H1 (cell line): ENCODE measurements around the gene FCHO1. TPM values are rescaled to one million over a fixed set of nuclear protein-coding genes. Genes with fewer than 3 reads are reported as not detected.

Source experiments
- CTCF ChIA-PET: fragments of 300-600 bp; sonication (Branson Sonifier 250); formaldehyde crosslinking; loops from one replicate; lab custom pipeline; 2021; ENCODE audit not compliant: partially characterized antibody; lab: Charles Lee
- POLR2A ChIA-PET: fragments of 300-600 bp; sonication (Branson Sonifier 250); formaldehyde crosslinking; loops from one replicate; lab custom pipeline; 2021; ENCODE audit warnings: inconsistent platforms; ENCODE audit not compliant: partially characterized antibody; lab: Charles Lee
- DNase-seq, 2 experiments: peaks; one replicate each; pipeline versions ENCODE4 v3.0.0 to v3.0.0-alpha.2; 2010 to 2022; ENCODE audit warnings: low spot score in 2 of 2, low read depth in 1 of 2, mixed read lengths in 1 of 2
- FAIRE-seq: peaks from 2 replicates; lab custom pipeline; 2011; peaks lifted over from hg19 to GRCh38; lab: Jason Lieb, UNC
- H2AFZ ChIP-seq: 2 replicates; pipeline ENCODE4 v1.8.1; 2012; ENCODE audit warnings: low read length, inconsistent platforms
- H2AK5ac ChIP-seq: 2 replicates; pipeline ENCODE4 v1.6.1; 2013; ENCODE audit warnings: low read depth, low read length
- H2BK120ac ChIP-seq: replicated peaks from 2 replicates; pipeline ENCODE3; 2013; ENCODE audit warnings: low read depth, low read length, inconsistent platforms
- H2BK12ac ChIP-seq: 2 replicates; pipeline ENCODE4 v1.6.1; 2013; ENCODE audit warnings: low read depth, low read length
- H2BK15ac ChIP-seq: 2 replicates; pipeline ENCODE4 v1.6.1; 2013; ENCODE audit warnings: low read length
- H2BK20ac ChIP-seq: 2 replicates; pipeline ENCODE4 v1.6.1; 2013; ENCODE audit warnings: low read length
- H2BK5ac ChIP-seq: 2 replicates; pipeline ENCODE4 v1.6.1; 2013; ENCODE audit warnings: low read depth, low read length
- H3K14ac ChIP-seq: 2 replicates; pipeline ENCODE4 v1.6.1; 2013; ENCODE audit warnings: inconsistent platforms; ENCODE audit not compliant: insufficient read length
- H3K18ac ChIP-seq: 2 replicates; pipeline ENCODE4 v1.6.1; 2013; ENCODE audit warnings: low read length; ENCODE audit errors: extremely low read depth
- H3K23ac ChIP-seq: 2 replicates; pipeline ENCODE4 v1.6.1; 2013; ENCODE audit warnings: inconsistent platforms; ENCODE audit not compliant: insufficient read length
- H3K23me2 ChIP-seq: 2 replicates; pipeline ENCODE4 v1.6.1; 2013; ENCODE audit warnings: low read depth, low read length
- H3K27ac ChIP-seq: 2 replicates; pipeline ENCODE4 v1.6.1; 2011; ENCODE audit warnings: low read depth, low read length, inconsistent platforms
- H3K27me3 ChIP-seq, 4 experiments: replicated peaks in 1 of 4; 1 replicate in 1 of 4; 2 replicates in 3 of 4; pipeline versions ENCODE4 v1.6.1 to v1.8.1; 2011 to 2013; ENCODE audit warnings: low read length in 3 of 4, mild to moderate bottlenecking in 3 of 4, inconsistent platforms in 2 of 4, mixed read lengths in 2 of 4, moderate library complexity in 1 of 4; ENCODE audit not compliant: control insufficient read depth in 3 of 4, insufficient read depth in 3 of 4; ENCODE audit errors: extremely low read depth in 1 of 4
- H3K36me3 ChIP-seq, 4 experiments: 2 replicates each; pipeline versions ENCODE4 v1.6.1 to v1.8.1; 2011 to 2013; ENCODE audit warnings: mild to moderate bottlenecking in 4 of 4, low read length in 3 of 4, moderate library complexity in 2 of 4, control low read depth in 1 of 4, inconsistent platforms in 1 of 4; ENCODE audit not compliant: insufficient read depth in 4 of 4, control insufficient read depth in 2 of 4
- H3K4ac ChIP-seq: replicated peaks from 2 replicates; pipeline ENCODE3; 2013; ENCODE audit warnings: low read length, low read depth, mixed read lengths, inconsistent platforms; ENCODE audit not compliant: insufficient read length
- H3K4me1 ChIP-seq, 4 experiments: replicated peaks in 1 of 4; 1 replicate in 1 of 4; 2 replicates in 3 of 4; pipeline versions ENCODE4 v1.6.1 to v1.8.1; 2011 to 2013; ENCODE audit warnings: low read length in 3 of 4, inconsistent platforms in 2 of 4, mixed read lengths in 1 of 4; ENCODE audit not compliant: insufficient read depth in 4 of 4, control insufficient read depth in 3 of 4
- H3K4me2 ChIP-seq, 2 experiments: 2 replicates each; pipeline versions ENCODE4 v1.6.1 to v1.8.1; 2011 to 2013; ENCODE audit warnings: low read depth in 2 of 2, low read length in 2 of 2, control low read depth in 1 of 2, inconsistent platforms in 1 of 2, mild to moderate bottlenecking in 1 of 2; ENCODE audit not compliant: insufficient read depth in 1 of 2
- H3K4me3 ChIP-seq, 4 experiments: fragments of 200-600, 300-600 bp in 1 of 4; sonication (generic), shearing (Covaris generic), sonication (Bioruptor Twin) in 1 of 4; 2 replicates each; pipeline versions ENCODE4 v1.5.1 to v1.8.1; 2011 to 2016; ENCODE audit warnings: low read length in 4 of 4, low read depth in 3 of 4, control low read depth in 2 of 4, inconsistent platforms in 2 of 4, mild to moderate bottlenecking in 2 of 4, mixed read lengths in 1 of 4, moderate library complexity in 1 of 4; ENCODE audit not compliant: insufficient read depth in 2 of 4; ENCODE audit errors: extremely low read depth in 1 of 4
- H3K56ac ChIP-seq: replicated peaks from 2 replicates; pipeline ENCODE3; 2013; ENCODE audit warnings: low read depth, mild to moderate bottlenecking, mixed read lengths, low read length, inconsistent platforms; ENCODE audit not compliant: insufficient read length
- H3K79me1 ChIP-seq: 2 replicates; pipeline ENCODE4 v1.6.1; 2013; ENCODE audit warnings: low read depth, low read length, control low read depth
- H3K79me2 ChIP-seq, 2 experiments: 2 replicates each; pipeline versions ENCODE4 v1.6.1 to v1.8.1; 2012 to 2013; ENCODE audit warnings: low read length in 2 of 2, mild to moderate bottlenecking in 2 of 2, inconsistent platforms in 1 of 2; ENCODE audit not compliant: insufficient read depth in 2 of 2, control insufficient read depth in 1 of 2
- H3K9ac ChIP-seq, 4 experiments: replicated peaks in 1 of 4; 1 replicate in 1 of 4; 2 replicates in 3 of 4; pipeline versions ENCODE4 v1.6.1 to v1.8.1; 2011 to 2013; ENCODE audit warnings: low read depth in 3 of 4, low read length in 3 of 4, control low read depth in 2 of 4, mild to moderate bottlenecking in 2 of 4, moderate library complexity in 2 of 4, inconsistent platforms in 1 of 4; ENCODE audit errors: extremely low read depth in 1 of 4
- H3K9me3 ChIP-seq, 2 experiments: 2 replicates each; pipeline versions ENCODE4 v1.6.1 to v1.8.1; 2012 to 2013; ENCODE audit warnings: mild to moderate bottlenecking in 2 of 2, moderate library complexity in 2 of 2, control low read depth in 1 of 2, inconsistent platforms in 1 of 2, low read depth in 1 of 2, low read length in 1 of 2, mixed read lengths in 1 of 2; ENCODE audit not compliant: insufficient read depth in 2 of 2
- H4K20me1 ChIP-seq, 2 experiments: replicated peaks in 1 of 2; 2 replicates each; pipeline versions ENCODE3 to v1.8.1; 2011 to 2013; ENCODE audit warnings: inconsistent platforms in 2 of 2, low read length in 2 of 2, mild to moderate bottlenecking in 1 of 2; ENCODE audit not compliant: insufficient read depth in 2 of 2, control insufficient read depth in 1 of 2
- H4K5ac ChIP-seq: 2 replicates; pipeline ENCODE4 v1.6.1; 2013; ENCODE audit warnings: low read length, low read depth, mixed read lengths, inconsistent platforms; ENCODE audit not compliant: insufficient read length
- H4K8ac ChIP-seq: 2 replicates; pipeline ENCODE4 v1.8.0; 2013; ENCODE audit warnings: mild to moderate bottlenecking, moderate library complexity, low read length, inconsistent platforms; ENCODE audit not compliant: insufficient read depth; ENCODE audit errors: extremely low read depth
- H4K91ac ChIP-seq: replicated peaks from 2 replicates; pipeline ENCODE3; 2013; ENCODE audit warnings: low read length, mixed read lengths, inconsistent platforms; ENCODE audit not compliant: insufficient read length
- ASH2L ChIP-seq: fragments of 200-600, 300-600 bp; sonication (generic); IDR thresholded peaks from one replicate; pipeline ENCODE4 v1.7.1; 2017; ENCODE audit warnings: low read length
- CBX8 ChIP-seq: fragments of 300-800, 300-1000 bp; sonication (generic); IDR thresholded peaks from 2 replicates; pipeline ENCODE4 v1.7.1; 2016; ENCODE audit warnings: low read depth, low read length, borderline replicate concordance
- CREB1 ChIP-seq: IDR thresholded peaks from 2 replicates; pipeline ENCODE4 v1.6.1; 2012; ENCODE audit warnings: inconsistent platforms
- HDAC2 ChIP-seq, 2 experiments: fragments of 300-600 bp in 1 of 2; sonication (generic) in 1 of 2; IDR thresholded peaks; 2 replicates each; pipeline ENCODE4 v1.6.1; 2011 to 2012; ENCODE audit warnings: low read depth in 2 of 2, low read length in 2 of 2, mild to moderate bottlenecking in 2 of 2, moderate library complexity in 2 of 2, borderline replicate concordance in 1 of 2, inconsistent platforms in 1 of 2
- KDM1A ChIP-seq: fragments of 200-600, 300-600 bp; sonication (generic); IDR thresholded peaks from 2 replicates; pipeline ENCODE4 v1.7.1; 2016; ENCODE audit warnings: mild to moderate bottlenecking, low read length, borderline replicate concordance
- KDM4A ChIP-seq: IDR thresholded peaks from one replicate; pipeline ENCODE4 v1.7.1; 2012; ENCODE audit warnings: low read depth, mild to moderate bottlenecking, moderate library complexity, low read length, inconsistent platforms; ENCODE audit not compliant: severe bottlenecking
- MAX ChIP-seq: IDR thresholded peaks from 2 replicates; pipeline ENCODE4 v1.6.1; 2012; ENCODE audit warnings: inconsistent platforms
- RBBP5 ChIP-seq: IDR thresholded peaks from 2 replicates; pipeline ENCODE4 v1.7.1; 2012; ENCODE audit warnings: low read depth, mild to moderate bottlenecking, inconsistent platforms, low read length, moderate library complexity, borderline replicate concordance
- SP1 ChIP-seq: IDR thresholded peaks from 2 replicates; pipeline ENCODE4 v1.6.1; 2011; ENCODE audit warnings: low read depth, low read length
- TCF12 ChIP-seq: IDR thresholded peaks from 2 replicates; pipeline ENCODE4 v1.6.1; 2011; ENCODE audit warnings: low read depth, mild to moderate bottlenecking, low read length
- WGBS, 2 experiments: shearing (Covaris generic) in 1 of 2; methylation state at CpG; one replicate each; pipeline versions ENCODE4 v1.1.6 to v1.1.7; 2013 to 2015; ENCODE audit warnings: low lambda C conversion rate in 2 of 2, mixed read lengths in 2 of 2, inconsistent platforms in 1 of 2, low coverage in 1 of 2, missing lambda C conversion rate in 1 of 2; ENCODE audit not compliant: insufficient replicate concordance in 2 of 2, insufficient coverage in 1 of 2, insufficient read length in 1 of 2; ENCODE audit errors: extremely low coverage in 1 of 2, missing lambda C conversion rate in 1 of 2; 5-methylcytosine and 5-hydroxymethylcytosine counted together
- polyA plus RNA-seq, 7 experiments: library from polyadenylated mRNA; depleted of rRNA in 3 of 7; stranded (reverse) in 5 of 7; unstranded in 2 of 7; fragments of >200 nt in 5 of 7; fragments of 200-250 nt in 2 of 7; gene quantifications; 1 replicate in 5 of 7; 2 replicates in 1 of 7; 4 replicates in 1 of 7; pipeline versions ENCODE4 v1.2.1 to v1.2.3, GENCODE V29; 2011 to 2013; ENCODE audit warnings: missing spikeins in 2 of 7, mixed read lengths in 2 of 7
- total RNA-seq: library from RNA; stranded (reverse); fragmentation: NEBNext Ultra II Directional; extraction: Animal tissue kit (Norgen Biotek cat#: 25700); gene quantifications from 2 replicates; pipeline ENCODE4 v1.2.1, GENCODE V29; 2021

FCHO1 gene
- total and polyA plus RNA-seq, 2 of the 8 experiments (the other 6 are each of a cell fraction or from before 2014, with no cell fraction given), result 13.0 to 25.9 TPM

- ChIA-PET POLR2A (interaction anchor here (0.9 to 1.1 kb wide), 3 partner anchors 25 to 85 kb away, joined by 3 read pairs; no protein-coding TSS in a partner anchor), CTCF (interaction anchor here (0.9 kb wide), 1 partner anchor 15 kb away, joined by 3 read pairs; the partner anchor contains the start of gene B3GNT3)
- WGBS, 2 experiments, result 6% methylated on average over 15 of the region's 25 CpGs; no CpG with 5 or more reads in 1 of the 2 experiments
- Histone ChIP-seq H3K27me3 (no peaks in the 10 kb centered on the region), H3K4me1 (peaks cover 0 to 12% (median 9%) of the 10 kb centered on the region in 4 experiments; a peak in 6 of 7 replicates), H3K36me3 (no peaks in the 10 kb centered on the region), H3K9me3 (no peaks in the 10 kb centered on the region), H2AK5ac (0 out of 2 replicates have a peak overlapping the region, but pooled peaks have one; percentile 8), H3K56ac (no peak overlapping the region), H3K4me3 (peak overlapping the region; percentile 50 to 72 (median 66)), H4K5ac (peak overlapping the region; percentile 13), H3K27ac (no peak overlapping the region), H3K23me2 (peaks cover 9% of the 10 kb centered on the region), H3K79me1 (peaks cover 9% of the 10 kb centered on the region), H3K9ac (peak overlapping the region in 3 of 4 experiments; percentile 25 to 28 (median 26); a peak in 3 of 7 replicates), H2BK12ac (peak overlapping the region; percentile 43; the same call in 1 of the 2 replicates), H3K18ac (peak overlapping the region; percentile 93), H3K4me2 (peak overlapping the region; percentile 95 to 98), H2BK120ac (no peak overlapping the region), H2BK20ac (no peak overlapping the region), H4K20me1 (peaks cover 0 to 2% of the 10 kb centered on the region in 2 experiments), H3K23ac (no peak overlapping the region), H4K91ac (peak overlapping the region; percentile 30), H2BK5ac (no peak overlapping the region; the same call in 1 of the 2 replicates), H3K79me2 (no peaks in the 10 kb centered on the region), H3K14ac (no peak overlapping the region), H3K4ac (peak overlapping the region; percentile 17), H2BK15ac (peak overlapping the region; percentile 81; the same call in 1 of the 2 replicates), H2AFZ (no peak overlapping the region), H4K8ac (peak overlapping the region; percentile 52; the same call in 1 of the 2 replicates)
- peak; percentile 68 to 79 for DNase-seq
- FAIRE-seq, result no peak
- TF ChIP-seq TCF12, result no peak
- TF ChIP-seq CBX8, result no peak
- peak in 1 of 2 experiments; percentile 89; a peak in 1 of 4 replicates for TF ChIP-seq HDAC2 (IDR thresholded peaks at IDR 0.05; ENCODE audit: borderline replicate concordance in 1 of 2, low read depth in 2 of 2, low read length in 2 of 2)
- peak; percentile 35 for TF ChIP-seq ASH2L
- TF ChIP-seq RBBP5, result 0 out of 2 replicates have a peak, but pooled peaks have one; percentile 29
- TF ChIP-seq SP1, result peak; percentile 43; the same call in 1 of the 2 replicates
- TF ChIP-seq KDM1A, result peak; percentile 89
- peak; percentile 67; the same call in 1 of the 2 replicates for TF ChIP-seq MAX
- peak; percentile 45; the same call in 1 of the 2 replicates for TF ChIP-seq CREB1
- TF ChIP-seq KDM4A, result peak; percentile 28
Measured at GRCh38 chr19:17778968-17779929, 28.0 kb downstream of the FCHO1 start.
